K562 (cell line): ENCODE results near the gene WASL. TPM values are rescaled to one million over a fixed set of nuclear protein-coding genes. Genes with fewer than 3 reads are reported as not detected.

ENCODE experiments used
- ATAC-seq: fragments of 200-7000 bp; cut with Tn5 transposase; 3 replicates; pipeline ENCODE4 v1.9.1; 2020; ENCODE audit warnings: moderate library complexity
- BruUV-seq: library from RNA; stranded (reverse); fragments of 400-500 nt; replicated peaks from 2 replicates; lab custom pipeline; 2021; lab: Mats Ljungman, UMichigan
- CTCF ChIA-PET: fragments of 300-600 bp; formaldehyde crosslinking; extraction: SDS; loops from one replicate; lab custom pipeline; 2021; ENCODE audit warnings: low intra/inter-chr PET ratio; lab: Yijun Ruan, JAX
- POLR2A ChIA-PET: fragments of 300-600, 350-650 bp; sonication (Branson Sonifier 250); formaldehyde crosslinking; extraction: SDS; loops from one replicate; lab custom pipeline; 2021; ENCODE audit warnings: antibody characterized with exemption, inconsistent platforms; lab: Yijun Ruan, JAX
- DNase-seq, 4 experiments: peaks; one replicate each; pipeline versions ENCODE4 v3.0.0 to v3.0.0-alpha.2; 2011 to 2018; ENCODE audit warnings: low spot score in 3 of 4, mixed read lengths in 3 of 4; ENCODE audit errors: extremely low read depth in 1 of 4
- FAIRE-seq: peaks from 2 replicates; lab custom pipeline; 2011; peaks lifted over from hg19 to GRCh38; lab: Jason Lieb, UNC
- H2AFZ ChIP-seq: 2 replicates; pipeline ENCODE4 v1.6.0; 2011; ENCODE audit warnings: low read depth, low read length, control low read depth, inconsistent platforms
- H3K27ac ChIP-seq: fragments of 200-600 bp; 3 replicates; pipeline ENCODE4 v1.8.0; 2011; ENCODE audit warnings: low read depth, mild to moderate bottlenecking, control low read depth, inconsistent platforms, low read length, moderate library complexity, mixed read lengths; ENCODE audit errors: extremely low read depth
- H3K27me3 ChIP-seq, 2 experiments: fragments of 300-600 bp in 1 of 2; 2 replicates in 1 of 2; 3 replicates in 1 of 2; pipeline versions ENCODE4 v1.6.0 to v1.8.0; 2011; ENCODE audit warnings: inconsistent platforms in 2 of 2, low read length in 2 of 2, mild to moderate bottlenecking in 1 of 2, mixed read lengths in 1 of 2, moderate library complexity in 1 of 2; ENCODE audit not compliant: control insufficient read depth in 2 of 2, insufficient read depth in 2 of 2
- H3K36me3 ChIP-seq: fragments of 300-600 bp; 3 replicates; pipeline ENCODE4 v1.8.0; 2011; ENCODE audit warnings: mild to moderate bottlenecking, low read length, inconsistent platforms; ENCODE audit not compliant: control insufficient read depth, insufficient read depth
- H3K4me1 ChIP-seq, 2 experiments: fragments of 200-600 bp in 1 of 2; replicated peaks in 1 of 2; 2 replicates in 1 of 2; 3 replicates in 1 of 2; pipeline versions ENCODE4 v1.5.1 to v1.8.0; 2011; ENCODE audit warnings: inconsistent platforms in 2 of 2, low read length in 2 of 2, mild to moderate bottlenecking in 1 of 2, mixed read lengths in 1 of 2, moderate library complexity in 1 of 2; ENCODE audit not compliant: control insufficient read depth in 2 of 2, insufficient read depth in 2 of 2
- H3K4me2 ChIP-seq: 2 replicates; pipeline ENCODE4 v1.6.1; 2011; ENCODE audit warnings: low read length, control low read depth, inconsistent platforms, mixed read lengths; ENCODE audit not compliant: insufficient read depth
- H3K4me3 ChIP-seq: fragments of 200-600 bp; sonication (generic), shearing (Covaris generic); 2 replicates; pipeline ENCODE4 v1.5.1; 2016; ENCODE audit warnings: control low read depth, inconsistent platforms
- H3K79me2 ChIP-seq: fragments of 200-600 bp; 3 replicates; pipeline ENCODE4 v1.8.0; 2011; ENCODE audit warnings: low read length, inconsistent platforms; ENCODE audit not compliant: control insufficient read depth, insufficient read depth
- H3K9ac ChIP-seq, 2 experiments: 2 replicates each; pipeline versions ENCODE4 v1.6.0 to v1.6.1; 2011; ENCODE audit warnings: low read depth in 2 of 2, low read length in 2 of 2, control low read depth in 1 of 2, inconsistent platforms in 1 of 2, mild to moderate bottlenecking in 1 of 2, mixed read lengths in 1 of 2; ENCODE audit not compliant: insufficient read depth in 1 of 2
- H3K9me1 ChIP-seq: one replicate; pipeline ENCODE4 v1.6.0; 2011; ENCODE audit warnings: inconsistent platforms, mild to moderate bottlenecking, low read length, moderate library complexity; ENCODE audit not compliant: control insufficient read depth, insufficient read depth
- H3K9me3 ChIP-seq: replicated peaks from 2 replicates; pipeline ENCODE4 v1.5.1; 2011; ENCODE audit warnings: low read depth, low read length, inconsistent platforms; ENCODE audit not compliant: control insufficient read depth, insufficient read depth
- H4K20me1 ChIP-seq: replicated peaks from 2 replicates; pipeline ENCODE4 v1.6.1; 2011; ENCODE audit warnings: low read length, inconsistent platforms, mixed read lengths; ENCODE audit not compliant: control insufficient read depth, insufficient read depth
- ARID1B ChIP-seq: fragments of 450-650 bp; IDR thresholded peaks from 2 replicates; pipeline ENCODE4 v1.6.1; 2016; ENCODE audit warnings: antibody characterized with exemption, mild to moderate bottlenecking, inconsistent platforms
- BMI1 ChIP-seq: fragments of 150-350 bp; IDR thresholded peaks from 2 replicates; pipeline ENCODE4 v1.6.1; 2014; ENCODE audit warnings: low read length
- FOXA3 ChIP-seq, 2 experiments: fragments of 450-650 bp in 1 of 2; sonication (generic) in 1 of 2; formaldehyde crosslinking; IDR thresholded peaks in 1 of 2; conservative IDR thresholded peaks in 1 of 2; 2 replicates each; pipeline versions ENCODE4 v1.4.0 to v1.8.0; 2020 to 2022; ENCODE audit warnings: mild to moderate bottlenecking in 2 of 2, missing genetic modification reagents in 1 of 2
- HCFC1 ChIP-seq: IDR thresholded peaks from 2 replicates; pipeline ENCODE4 v1.6.1; 2012; ENCODE audit warnings: low read depth, low read length, improper control_type of control experiment
- HDAC6 ChIP-seq: IDR thresholded peaks from 2 replicates; pipeline ENCODE4 v1.6.1; 2012; ENCODE audit warnings: low read depth, mild to moderate bottlenecking, control low read depth, inconsistent platforms, low read length, moderate library complexity
- KLF10 ChIP-seq: fragments of 250-450 bp; sonication (Bioruptor Pico); IDR thresholded peaks from 2 replicates; pipeline ENCODE4 v1.6.1; 2021; ENCODE audit warnings: matching md5 sums
- MAZ ChIP-seq, 2 experiments: fragments of 450-650 bp in 1 of 2; sonication (generic) in 1 of 2; formaldehyde crosslinking; IDR thresholded peaks in 1 of 2; conservative IDR thresholded peaks in 1 of 2; 2 replicates each; pipeline versions ENCODE4 v1.4.0 to v1.5.0; 2020; ENCODE audit warnings: mild to moderate bottlenecking in 1 of 2, missing genetic modification reagents in 1 of 2
- MEIS2 ChIP-seq: fragments of 450-650 bp; IDR thresholded peaks from 2 replicates; pipeline ENCODE4 v1.6.1; 2014; ENCODE audit warnings: mild to moderate bottlenecking; ENCODE audit not compliant: partially characterized antibody
- POLR2G ChIP-seq: fragments of 200-400 bp; formaldehyde crosslinking; IDR thresholded peaks from 2 replicates; pipeline ENCODE4 v1.6.1; 2017; ENCODE audit warnings: low read depth, mild to moderate bottlenecking, antibody characterized with exemption, low read length, moderate library complexity
- RCOR1 ChIP-seq, 2 experiments: IDR thresholded peaks; 2 replicates each; pipeline ENCODE4 v1.6.1; 2012; ENCODE audit warnings: low read depth in 2 of 2, low read length in 2 of 2, borderline replicate concordance in 1 of 2, improper control_type of control experiment in 1 of 2
- RHOXF2B ChIP-seq: fragments of 250-450 bp; sonication (Bioruptor Pico); conservative IDR thresholded peaks from 2 replicates; pipeline ENCODE4 v1.5.1; 2021
- SMARCE1 ChIP-seq: fragments of 450-650 bp; IDR thresholded peaks from 2 replicates; pipeline ENCODE4 v1.7.1; 2016; ENCODE audit warnings: mild to moderate bottlenecking
- SOX6 ChIP-seq: fragments of 450-650 bp; IDR thresholded peaks from 2 replicates; pipeline ENCODE4 v1.6.1; 2014; ENCODE audit warnings: mild to moderate bottlenecking
- TRIM28 ChIP-seq: fragments of 450-650 bp; IDR thresholded peaks from 2 replicates; pipeline ENCODE4 v1.6.1; 2017
- ZFX ChIP-seq: sonication (generic); formaldehyde crosslinking; IDR thresholded peaks from 2 replicates; pipeline ENCODE4 v1.8.0; 2022; ENCODE audit warnings: mild to moderate bottlenecking, missing genetic modification reagents, moderate library complexity
- ZNF253 ChIP-seq: fragments of 250-450 bp; sonication (Bioruptor Pico); conservative IDR thresholded peaks from 2 replicates; pipeline ENCODE4 v1.6.1; 2021; ENCODE audit warnings: mild to moderate bottlenecking
- ZNF75A ChIP-seq: fragments of 450-650 bp; formaldehyde crosslinking; IDR thresholded peaks from 2 replicates; pipeline ENCODE4 v1.4.0; 2020; ENCODE audit warnings: mild to moderate bottlenecking
- WGBS: fragments of 100-300 bp; shearing (Covaris generic); methylation state at CpG from one replicate; pipeline ENCODE4 v1.1.6; 2016; ENCODE audit warnings: low coverage, mixed read lengths; ENCODE audit not compliant: insufficient coverage; ENCODE audit errors: missing lambda C conversion rate; 5-methylcytosine and 5-hydroxymethylcytosine counted together
- in situ Hi-C: fragments of 300-500 bp; cut with MboI; formaldehyde crosslinking; loops from 4 replicates; pipeline ENCODE4 v1.15.0; 2018; ENCODE audit warnings: inconsistent platforms, mixed read lengths
- intact Hi-C: fragments of 100-400 bp; cut with micrococcal nuclease; formaldehyde crosslinking; loops from 2 replicates; pipeline ENCODE4 v1.14.2; 2022
- polyA plus RNA-seq, 8 experiments: library from polyadenylated mRNA; depleted of rRNA in 4 of 8; stranded (reverse) in 5 of 8; unstranded in 3 of 8; fragments of >200 nt; fragmentation: Nextera tagmentation in 2 of 8; fragmentation: Illumina TruSeq in 1 of 8; extraction: Ambion mirVana in 2 of 8; extraction: Trizol in 1 of 8; gene quantifications; 2 replicates each; pipeline versions ENCODE4 v1.2.1 to v1.2.3, GENCODE V29; 2011 to 2014; ENCODE audit warnings: inconsistent platforms in 1 of 8, missing spikeins in 1 of 8
- total RNA-seq, 7 experiments: library from RNA; depleted of rRNA in 6 of 7; stranded (reverse); fragments of >200 nt in 6 of 7; fragmentation: Illumina TruSeq in 2 of 7; extraction: Trizol in 2 of 7; gene quantifications; 2 replicates each; pipeline versions ENCODE4 v1.2.1 to v1.2.3, GENCODE V29; 2011 to 2021; ENCODE audit warnings: low replicate concordance in 1 of 7
- TF ChIP-seq, protein P1 (sequence below): sonication (generic); formaldehyde crosslinking; IDR thresholded peaks from 2 replicates; pipeline ENCODE4 v1.8.0; 2022; ENCODE audit warnings: mild to moderate bottlenecking, missing genetic modification reagents, borderline replicate concordance
- TF ChIP-seq, protein P2 (sequence below): fragments of 450-650 bp; IDR thresholded peaks from 2 replicates; pipeline ENCODE4 v1.6.1; 2016; ENCODE audit warnings: low read depth, mild to moderate bottlenecking, moderate library complexity

WASL gene
- total and polyA plus RNA-seq, 9 of the 15 experiments (the other 6 are each of a cell fraction or from before 2014, with no cell fraction given) = 3.2 to 13.9 (median 8.3) TPM

DNA sequence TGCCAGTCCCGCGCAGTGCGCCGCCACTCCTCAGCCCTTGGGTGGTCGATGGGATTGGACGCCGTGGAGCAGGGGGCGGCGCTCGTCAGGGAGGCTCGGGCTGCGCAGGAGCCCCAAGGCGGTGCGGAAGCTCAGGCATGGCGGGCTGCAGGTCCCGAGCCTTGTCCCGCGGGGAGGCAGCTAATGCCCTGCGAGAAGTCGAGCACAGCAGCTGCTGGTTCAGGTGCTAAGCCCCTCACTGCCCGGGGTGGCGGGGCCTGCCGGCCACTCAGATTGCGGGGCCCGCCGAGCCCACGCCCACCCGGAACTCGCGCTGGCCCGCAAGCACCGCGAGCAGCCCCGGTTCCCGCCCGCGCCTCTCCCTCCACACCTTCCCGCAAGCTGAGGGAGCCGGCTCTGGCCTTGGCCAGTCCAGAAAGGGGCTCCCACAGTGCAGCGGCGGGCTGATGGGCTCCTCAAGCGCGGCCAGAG lies 14.4 kb upstream of the WASL start (continued):
- TF ChIP-seq ZFX (CRISPR knock-in tag) (no peak), KLF10 (CRISPR knock-in tag) (no peak), ZNF253 (CRISPR knock-in tag) (no peak)

DNA sequence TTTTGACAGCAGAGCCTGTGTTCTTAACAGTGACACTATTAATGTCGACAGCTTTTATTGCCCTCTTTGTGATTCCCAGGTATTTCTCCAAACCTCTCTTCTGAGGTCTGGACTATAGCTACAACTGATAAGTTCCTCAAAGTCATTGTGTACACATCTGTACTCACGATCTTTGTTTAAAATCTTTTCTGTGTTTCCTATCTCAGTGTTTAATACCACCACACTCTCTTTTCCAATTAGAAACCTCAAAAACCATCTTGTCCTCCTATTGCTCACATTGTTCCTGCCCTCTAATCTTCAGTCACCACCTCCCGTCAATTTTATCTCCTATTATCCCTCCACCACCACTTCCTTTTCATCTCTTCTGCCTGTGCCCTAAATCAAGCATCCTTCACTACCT lies 12.9 kb upstream of the WASL start:
- Histone ChIP-seq H3K9me1 (no peaks in the 10 kb centered on the region), H3K27me3 (no peaks in the 10 kb centered on the region), H3K4me2 (no peak overlapping the region), H3K9me3 (no peaks in the 10 kb centered on the region), H3K36me3 (no peaks in the 10 kb centered on the region), H3K27ac (no peak overlapping the region), H3K9ac (no peak overlapping the region), H3K4me1 (peaks cover 0 to 9% of the 10 kb centered on the region in 2 experiments; a peak in 2 of 5 replicates), H4K20me1 (no peaks in the 10 kb centered on the region), H3K79me2 (no peaks in the 10 kb centered on the region), H3K4me3 (no peak overlapping the region), H2AFZ (no peak overlapping the region)
- DNase-seq = no peak
- no peak for FAIRE-seq
- 16% methylated on average over 3 of the region's 3 CpGs for WGBS
- ATAC-seq = no peak
- POLR2A ChIA-PET = interaction anchor here (1.0 to 3.0 kb wide), 3 partner anchors 12 to 15 kb away, joined by 4 to 17 read pairs (median 8); partner anchors contain the start of gene WASL
- intact Hi-C loops = no loop called here
- BruUV-seq = no TSS peak
- in situ Hi-C loops = no loop called here
- CTCF ChIA-PET = no interaction called here
- TF ChIP-seq FOXA3 (CRISPR knock-in tag; conservative IDR thresholded peaks at IDR 0.05 in 1 of 2, IDR thresholded peaks at IDR 0.05 in 1 of 2) = peak in 1 of 2 experiments; percentile 47; a peak in 1 of 4 replicates
- TF ChIP-seq ARID1B = peak; percentile 19; the same call in 1 of the 2 replicates
- TF ChIP-seq ZNF75A = no peak
- 0 out of 4 replicates have a peak, but pooled peaks of 1 of the 2 experiments have one; percentile 22 for TF ChIP-seq RCOR1 (IDR thresholded peaks at IDR 0.05; ENCODE audit: borderline replicate concordance in 1 of 2, low read depth in 2 of 2, low read length in 2 of 2)
- TF ChIP-seq RHOXF2B (CRISPR knock-in tag) = no peak
- TF ChIP-seq HDAC6 = no peak
- TF ChIP-seq SOX6 = peak; percentile 50; the same call in 1 of the 2 replicates
- TF ChIP-seq, protein P1, sequence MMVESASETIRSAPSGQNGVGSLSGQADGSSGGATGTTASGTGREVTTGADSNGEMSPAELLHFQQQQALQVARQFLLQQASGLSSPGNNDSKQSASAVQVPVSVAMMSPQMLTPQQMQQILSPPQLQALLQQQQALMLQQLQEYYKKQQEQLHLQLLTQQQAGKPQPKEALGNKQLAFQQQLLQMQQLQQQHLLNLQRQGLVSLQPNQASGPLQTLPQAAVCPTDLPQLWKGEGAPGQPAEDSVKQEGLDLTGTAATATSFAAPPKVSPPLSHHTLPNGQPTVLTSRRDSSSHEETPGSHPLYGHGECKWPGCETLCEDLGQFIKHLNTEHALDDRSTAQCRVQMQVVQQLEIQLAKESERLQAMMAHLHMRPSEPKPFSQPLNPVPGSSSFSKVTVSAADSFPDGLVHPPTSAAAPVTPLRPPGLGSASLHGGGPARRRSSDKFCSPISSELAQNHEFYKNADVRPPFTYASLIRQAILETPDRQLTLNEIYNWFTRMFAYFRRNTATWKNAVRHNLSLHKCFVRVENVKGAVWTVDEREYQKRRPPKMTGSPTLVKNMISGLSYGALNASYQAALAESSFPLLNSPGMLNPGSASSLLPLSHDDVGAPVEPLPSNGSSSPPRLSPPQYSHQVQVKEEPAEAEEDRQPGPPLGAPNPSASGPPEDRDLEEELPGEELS (CRISPR knock-in tag) = no peak
- TF ChIP-seq TRIM28 = no peak
- TF ChIP-seq MEIS2 = peak; percentile 33
- TF ChIP-seq POLR2G = no peak
- no peak for TF ChIP-seq MAZ (CRISPR knock-in tag; conservative IDR thresholded peaks at IDR 0.05 in 1 of 2, IDR thresholded peaks at IDR 0.05 in 1 of 2)
- TF ChIP-seq, protein P2, sequence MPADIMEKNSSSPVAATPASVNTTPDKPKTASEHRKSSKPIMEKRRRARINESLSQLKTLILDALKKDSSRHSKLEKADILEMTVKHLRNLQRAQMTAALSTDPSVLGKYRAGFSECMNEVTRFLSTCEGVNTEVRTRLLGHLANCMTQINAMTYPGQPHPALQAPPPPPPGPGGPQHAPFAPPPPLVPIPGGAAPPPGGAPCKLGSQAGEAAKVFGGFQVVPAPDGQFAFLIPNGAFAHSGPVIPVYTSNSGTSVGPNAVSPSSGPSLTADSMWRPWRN = 0 out of 2 replicates have a peak, but pooled peaks have one; percentile 65
- TF ChIP-seq SMARCE1 = 0 out of 2 replicates have a peak, but pooled peaks have one; percentile 37
- TF ChIP-seq HCFC1 = no peak
- TF ChIP-seq BMI1 = no peak
